Ovary (tissue), 9 donors: ENCODE results near the gene AOAH. TPM values are rescaled to one million over a fixed set of nuclear protein-coding genes. Genes with fewer than 3 reads are reported as not detected.

ENCODE experiments used
- DNase-seq, 5 donors: peaks; one replicate each; pipeline ENCODE4 v3.0.0-alpha.2; 2019 to 2020
- H3K27ac ChIP-seq, 2 donors: fragments of 200-600 bp; one replicate each; pipeline versions ENCODE4 v1.5.1 to v1.8.0; 2019 to 2022
- H3K27me3 ChIP-seq: fragments of 200-600 bp; one replicate; pipeline ENCODE4 v1.8.0; 2022
- H3K36me3 ChIP-seq: fragments of 200-600 bp; sonication (generic); one replicate; pipeline ENCODE4 v1.5.1; 2019
- H3K4me1 ChIP-seq: one replicate; pipeline ENCODE4 v1.8.1; 2013; ENCODE audit warnings: mild to moderate bottlenecking, moderate library complexity; ENCODE audit not compliant: insufficient read depth
- H3K4me3 ChIP-seq: fragments of 200-600 bp; sonication (generic); one replicate; pipeline ENCODE4 v1.5.1; 2017
- H3K9me3 ChIP-seq, 2 donors: fragments of 200-600 bp in 1 of 2; sonication (generic) in 1 of 2; one replicate each; pipeline versions ENCODE4 v1.5.1 to v1.8.1; 2013 to 2019; ENCODE audit warnings: mild to moderate bottlenecking in 1 of 2, moderate library complexity in 1 of 2
- EP300 ChIP-seq: sonication (generic); formaldehyde crosslinking; IDR thresholded peaks from one replicate; pipeline ENCODE4 v1.6.1; 2017; ENCODE audit warnings: antibody characterized with exemption
- POLR2A ChIP-seq: fragments of 450-650 bp; IDR thresholded peaks from one replicate; pipeline ENCODE4 v1.6.1; 2017; ENCODE audit warnings: antibody characterized with exemption, mild to moderate bottlenecking, moderate library complexity
- WGBS, 3 donors: extraction: QIAGEN DNeasy Blood & Tissue Kit in 1 of 3; methylation state at CpG; one replicate each; pipeline versions ENCODE4 v1.1.5 to v1.1.7; 2013 to 2017; 5-methylcytosine and 5-hydroxymethylcytosine counted together
- intact Hi-C, 4 donors: fragments of 100-400 bp; cut with DNase I; formaldehyde crosslinking; loops; one replicate each; pipeline versions ENCODE4 v1.11.0 to v1.15.1; 2022 to 2023
- polyA plus RNA-seq, 2 donors: library from polyadenylated mRNA; stranded (reverse); fragments of 200-250 nt in 1 of 2; fragments of 350-450 nt in 1 of 2; fragmentation: Illumina TruSeq in 1 of 2; extraction: RNeasy Lipid Tissue Mini Kit (QIAGEN cat#74804) in 1 of 2; gene quantifications; one replicate each; pipeline ENCODE4 v1.2.3, GENCODE V29; 2013 to 2014
- total RNA-seq, 7 donors: library from RNA; depleted of rRNA in 2 of 7; stranded (reverse); fragments of >200 nt in 2 of 7; fragmentation: NEBNext Ultra II Directional in 3 of 7; extraction: Animal tissue kit (Norgen Biotek cat#: 25700) in 3 of 7; gene quantifications; one replicate each; pipeline versions ENCODE4 v1.1.0 to v1.2.4, GENCODE V29; 2016 to 2023
- TF ChIP-seq, protein P1 (sequence below), 3 donors: fragments of 450-650 bp in 2 of 3; fragments of 200-600 bp in 1 of 3; IDR thresholded peaks; one replicate each; pipeline versions ENCODE4 v1.5.1 to v1.8.0; 2016 to 2022; ENCODE audit warnings: antibody characterized with exemption in 3 of 3, mild to moderate bottlenecking in 1 of 3
- donor health status: DM: no; HTN: no; CAD: no; lungs with moderate emphysema.
- donor health status: DM: no; HTN: no; CAD: no.
- donor health status: Bipolar disorder and iron deficiency.
- donor health status: DM: yes; HTN: yes; CAD: no.
- donor health status: DM: no; HTN: no; CAD: no.
- donor health status: DM: yes; HTN: yes; CAD: no.

Gene AOAH
- total and polyA plus RNA-seq, 9 donors: 0.83 to 14.0 (median 4.8) TPM

DNA sequence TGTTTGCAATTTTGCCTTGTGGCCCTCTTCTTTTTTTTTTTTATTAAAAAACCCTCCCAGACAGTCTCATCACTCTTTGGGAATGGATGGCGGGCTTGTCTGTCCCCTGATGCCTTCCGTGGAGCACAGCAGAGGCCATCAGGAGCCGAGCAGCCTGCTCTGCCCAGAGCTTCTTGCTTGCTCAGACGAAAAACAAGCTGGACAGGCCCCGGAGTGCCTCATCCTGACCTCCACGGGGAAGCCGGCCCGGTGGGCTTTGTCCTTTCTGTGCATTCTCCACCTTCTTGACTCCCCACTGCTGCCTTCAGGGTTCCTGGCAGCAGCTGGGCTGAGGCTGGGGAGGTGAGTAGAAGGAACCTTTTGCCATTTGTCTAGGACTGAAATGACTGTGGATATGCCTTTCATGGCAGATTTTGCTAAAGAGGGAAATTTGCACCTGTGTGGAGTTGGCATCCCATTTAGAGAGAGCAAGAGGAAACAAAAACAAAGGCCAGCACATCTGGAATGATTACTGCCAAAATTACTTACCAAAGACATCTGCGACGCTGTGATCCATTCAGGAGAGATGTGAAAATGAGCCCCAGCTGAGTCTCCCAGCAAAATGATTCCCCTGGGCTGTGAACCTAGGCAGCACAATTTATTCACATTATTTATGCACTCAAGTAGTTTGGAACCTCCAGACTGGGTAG is 108.3 kb downstream of the AOAH start:
- H3K27ac ChIP-seq: no peak overlapping the region
- intact Hi-C loops: no loop called here
- TF ChIP-seq, protein P1, sequence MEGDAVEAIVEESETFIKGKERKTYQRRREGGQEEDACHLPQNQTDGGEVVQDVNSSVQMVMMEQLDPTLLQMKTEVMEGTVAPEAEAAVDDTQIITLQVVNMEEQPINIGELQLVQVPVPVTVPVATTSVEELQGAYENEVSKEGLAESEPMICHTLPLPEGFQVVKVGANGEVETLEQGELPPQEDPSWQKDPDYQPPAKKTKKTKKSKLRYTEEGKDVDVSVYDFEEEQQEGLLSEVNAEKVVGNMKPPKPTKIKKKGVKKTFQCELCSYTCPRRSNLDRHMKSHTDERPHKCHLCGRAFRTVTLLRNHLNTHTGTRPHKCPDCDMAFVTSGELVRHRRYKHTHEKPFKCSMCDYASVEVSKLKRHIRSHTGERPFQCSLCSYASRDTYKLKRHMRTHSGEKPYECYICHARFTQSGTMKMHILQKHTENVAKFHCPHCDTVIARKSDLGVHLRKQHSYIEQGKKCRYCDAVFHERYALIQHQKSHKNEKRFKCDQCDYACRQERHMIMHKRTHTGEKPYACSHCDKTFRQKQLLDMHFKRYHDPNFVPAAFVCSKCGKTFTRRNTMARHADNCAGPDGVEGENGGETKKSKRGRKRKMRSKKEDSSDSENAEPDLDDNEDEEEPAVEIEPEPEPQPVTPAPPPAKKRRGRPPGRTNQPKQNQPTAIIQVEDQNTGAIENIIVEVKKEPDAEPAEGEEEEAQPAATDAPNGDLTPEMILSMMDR (IDR thresholded peaks at IDR 0.05): no peak
- no peak for TF ChIP-seq POLR2A
- TF ChIP-seq EP300: no peak
- H3K36me3 ChIP-seq: no peaks in the 10 kb centered on the region
- no peak for DNase-seq
- H3K9me3 ChIP-seq: no peaks in the 10 kb centered on the region
- H3K4me1 ChIP-seq: no peaks in the 10 kb centered on the region
- no peak overlapping the region for H3K4me3 ChIP-seq
- H3K27me3 ChIP-seq: no peaks in the 10 kb centered on the region
- WGBS, 3 donors: 64 to 70% (median 68%) methylated on average over 10 of the region's 10 CpGs

DNA sequence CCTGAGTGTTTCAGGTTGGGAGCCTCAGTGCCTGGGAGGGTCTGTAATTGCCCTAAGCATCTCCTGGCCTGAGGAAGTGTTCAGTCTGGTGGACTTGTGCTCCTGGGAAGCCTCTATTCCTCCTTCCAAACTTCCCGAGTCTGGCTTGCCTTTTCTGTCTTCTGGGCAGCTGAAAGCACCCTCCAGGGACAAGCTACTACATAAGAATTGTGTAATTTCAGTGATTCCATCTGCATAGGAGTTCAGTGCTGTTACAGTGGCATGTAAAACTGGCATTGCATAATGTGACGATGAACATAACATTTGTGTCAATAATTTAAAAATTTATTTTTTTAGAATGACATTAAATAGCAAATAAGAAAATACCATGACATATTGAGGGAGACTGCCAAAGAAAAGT is 109.3 kb downstream of the AOAH start:
- no peaks in the 10 kb centered on the region for H3K27me3 ChIP-seq
- no peak for DNase-seq
- no peaks in the 10 kb centered on the region for H3K36me3 ChIP-seq
- H3K4me3 ChIP-seq: no peak overlapping the region
- H3K4me1 ChIP-seq: no peaks in the 10 kb centered on the region
- no peaks in the 10 kb centered on the region for H3K9me3 ChIP-seq
- H3K27ac ChIP-seq: no peak overlapping the region
- TF ChIP-seq EP300 (no peak), POLR2A (no peak)
- TF ChIP-seq, protein P1 (IDR thresholded peaks at IDR 0.05): no peak
- 65 to 83% (median 77%) methylated on average over 2 of the region's 2 CpGs for WGBS, 3 donors
- intact Hi-C loops: no loop called here

DNA sequence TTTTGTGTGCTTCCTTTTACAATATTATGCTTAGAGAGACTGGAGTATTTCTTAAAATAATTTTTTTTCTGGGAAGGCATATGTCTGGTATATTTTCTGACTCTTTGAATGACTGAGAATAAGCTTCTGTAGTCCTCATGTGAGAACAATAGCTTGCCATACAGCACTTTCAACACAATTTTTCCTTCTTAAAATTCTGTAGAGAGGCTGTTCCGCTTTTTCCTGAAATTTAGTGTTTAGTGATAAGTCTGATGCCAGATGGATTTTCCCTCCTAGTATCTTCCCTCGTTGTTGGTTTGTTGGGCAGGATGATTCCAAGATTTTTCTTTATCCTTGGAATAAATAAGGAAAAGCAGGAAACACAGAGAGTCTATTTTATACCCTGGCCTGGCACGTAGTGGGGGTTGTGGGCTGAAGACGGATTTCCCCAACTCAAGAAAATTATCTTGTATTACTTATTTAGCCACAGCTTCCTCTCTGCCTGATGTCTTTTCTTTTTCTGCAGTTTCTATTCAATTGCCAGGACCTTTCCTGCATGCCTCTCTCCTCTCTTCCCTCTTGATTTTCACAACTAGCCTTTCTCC is 111.2 kb downstream of the AOAH start:
- TF ChIP-seq, protein P1 (IDR thresholded peaks at IDR 0.05): no peak
- no peak for TF ChIP-seq EP300
- no peak for TF ChIP-seq POLR2A
- 45 to 54% (median 49%) methylated on average over 4 of the region's 4 CpGs for WGBS, 3 donors

DNA sequence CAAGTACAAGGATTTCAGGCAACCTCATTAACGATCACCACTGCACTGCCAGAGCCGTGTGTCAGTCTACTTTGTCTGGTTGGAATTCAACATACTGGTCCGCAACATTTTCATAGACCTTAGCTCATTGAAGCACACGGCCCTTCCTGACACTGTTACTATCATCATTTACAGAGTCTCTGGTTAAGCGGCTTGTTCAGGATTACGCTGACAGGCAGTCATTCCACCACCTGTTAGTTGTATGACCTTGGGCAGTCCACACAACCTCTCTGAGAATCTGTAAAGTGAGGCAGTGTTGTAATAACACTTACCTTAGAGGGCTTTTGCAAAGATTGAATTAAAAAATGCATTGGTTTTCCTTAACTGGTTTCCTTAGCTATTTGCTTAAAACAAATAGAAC is 112.6 kb downstream of the AOAH start:
- Histone ChIP-seq H3K4me1 (no peaks in the 10 kb centered on the region), H3K27ac (no peak overlapping the region), H3K36me3 (no peaks in the 10 kb centered on the region), H3K4me3 (no peak overlapping the region), H3K9me3 (no peaks in the 10 kb centered on the region), H3K27me3 (no peaks in the 10 kb centered on the region)
- TF ChIP-seq EP300 (no peak), POLR2A (no peak)
- TF ChIP-seq, protein P1 (IDR thresholded peaks at IDR 0.05): no peak
- 83 to 84% (median 84%) methylated on average over 6 of the region's 6 CpGs for WGBS, 3 donors
- no peak for DNase-seq
- intact Hi-C loops: no loop called here

More for the DNA sequence above, 111.2 kb downstream of the AOAH start:
- DNase-seq: no peak
- H3K9me3 ChIP-seq: no peaks in the 10 kb centered on the region
- H3K4me3 ChIP-seq: no peak overlapping the region
- H3K36me3 ChIP-seq: no peaks in the 10 kb centered on the region
- no peak overlapping the region for H3K27ac ChIP-seq
- no peaks in the 10 kb centered on the region for H3K27me3 ChIP-seq
- intact Hi-C loops: no loop called here
- no peaks in the 10 kb centered on the region for H3K4me1 ChIP-seq
